Measurements from ENCODE around the gene DPEP1. TPM values are rescaled to one million over a fixed set of nuclear protein-coding genes. Genes with fewer than 3 reads are reported as not detected.
A peak's percentile ranks its signal among the peaks of the same experiment; 100 is the strongest.

DPEP1 gene
- total RNA-seq, 1 donor from 2014 or later: 0.24 TPM

- DNase-seq (ENCODE audit: low spot score): no peak
- TF ChIP-seq EZH2phosphoT487 (IDR thresholded peaks at IDR 0.05): no peak
- H3K9me3 Mint-ChIP-seq: peaks cover 2% of the 10 kb centered on the region
- H3K36me3 Mint-ChIP-seq: no peaks in the 10 kb centered on the region
- no peaks in the 10 kb centered on the region for H3K9me3 ChIP-seq (ENCODE audit: low read depth)
- no peaks in the 10 kb centered on the region for H3K36me3 ChIP-seq
- no peak overlapping the region for H3K4me2 ChIP-seq
- no peak overlapping the region for H3K4me3 ChIP-seq
- H4K20me1 ChIP-seq (ENCODE audit: low read depth): no peaks in the 10 kb centered on the region
- peaks cover 30% of the 10 kb centered on the region for H3K4me1 Mint-ChIP-seq
- H3K27me3 ChIP-seq: no peaks in the 10 kb centered on the region
- H3F3A ChIP-seq (ENCODE audit: low read depth): peaks cover 16% of the 10 kb centered on the region
- peaks cover 9% of the 10 kb centered on the region for H3K4me1 ChIP-seq
- peaks cover 17% of the 10 kb centered on the region for H3K27me3 Mint-ChIP-seq (ENCODE audit: insufficient read depth, low read depth)
- H3K27ac Mint-ChIP-seq: peak overlapping the region; percentile 96
- H3K27ac ChIP-seq: no peak overlapping the region
- no peak overlapping the region for H2AFZ ChIP-seq (replicated peaks)
- no peak overlapping the region for H3K9ac ChIP-seq
- H3K79me2 ChIP-seq (ENCODE audit: low read depth): no peaks in the 10 kb centered on the region
- no peak overlapping the region for H3K4me3 Mint-ChIP-seq
These were observed 3.2 kb downstream of the DPEP1 start for GRCh38 chr16:89616623-89617022.

- Histone ChIP-seq H3K4me1 (peaks cover 9% of the 10 kb centered on the region), H3K79me2 (ENCODE audit: low read depth) (no peaks in the 10 kb centered on the region), H3K4me2 (no peak overlapping the region), H3K27me3 (no peaks in the 10 kb centered on the region), H2AFZ (replicated peaks) (no peak overlapping the region), H3K36me3 (no peaks in the 10 kb centered on the region), H4K20me1 (ENCODE audit: low read depth) (no peaks in the 10 kb centered on the region), H3K9me3 (ENCODE audit: low read depth) (no peaks in the 10 kb centered on the region), H3K4me3 (no peak overlapping the region), H3K9ac (no peak overlapping the region), H3K27ac (no peak overlapping the region), H3F3A (ENCODE audit: low read depth) (peaks cover 16% of the 10 kb centered on the region)
- DNase-seq (ENCODE audit: low spot score): no peak
- Mint-ChIP-seq H3K27me3 (ENCODE audit: insufficient read depth, low read depth) (peaks cover 19% of the 10 kb centered on the region), H3K4me3 (no peak overlapping the region), H3K4me1 (peaks cover 33% of the 10 kb centered on the region), H3K9me3 (peaks cover 2% of the 10 kb centered on the region), H3K36me3 (no peaks in the 10 kb centered on the region), H3K27ac (peak overlapping the region; percentile 90)
- TF ChIP-seq EZH2 (IDR thresholded peaks at IDR 0.05): no peak
- no peak for TF ChIP-seq EZH2phosphoT487 (IDR thresholded peaks at IDR 0.05)
- TF ChIP-seq CTCF (IDR thresholded peaks at IDR 0.05): no peak
These were observed 3.6 kb downstream of the DPEP1 start for GRCh38 chr16:89617036-89617435.

GRCh38 chr16:89618109-89618998 lies 4.9 kb downstream of the DPEP1 start:
- no peaks in the 10 kb centered on the region for H3K79me2 ChIP-seq (ENCODE audit: low read depth)
- Mint-ChIP-seq H3K4me3 (no peak overlapping the region), H3K9me3 (no peaks in the 10 kb centered on the region), H3K27me3 (ENCODE audit: insufficient read depth, low read depth) (peaks cover 14% of the 10 kb centered on the region), H3K27ac (no peak overlapping the region), H3K4me1 (peaks cover 30% of the 10 kb centered on the region), H3K36me3 (no peaks in the 10 kb centered on the region)
- no peak overlapping the region for H3K4me2 ChIP-seq
- peaks cover 8% of the 10 kb centered on the region for H3K27me3 ChIP-seq
- no peak overlapping the region for H2AFZ ChIP-seq (replicated peaks)
- no peaks in the 10 kb centered on the region for H3K9me3 ChIP-seq (ENCODE audit: low read depth)
- no peak overlapping the region for H3K27ac ChIP-seq
- TF ChIP-seq EZH2 (IDR thresholded peaks at IDR 0.05): no peak
- TF ChIP-seq EZH2phosphoT487 (IDR thresholded peaks at IDR 0.05): no peak
- TF ChIP-seq CTCF (IDR thresholded peaks at IDR 0.05): no peak
- H4K20me1 ChIP-seq (ENCODE audit: low read depth): no peaks in the 10 kb centered on the region
- no peak overlapping the region for H3K4me3 ChIP-seq
- H3K9ac ChIP-seq: no peak overlapping the region
- H3K36me3 ChIP-seq: no peaks in the 10 kb centered on the region
- H3F3A ChIP-seq (ENCODE audit: low read depth): peaks cover 18% of the 10 kb centered on the region
- peaks cover 3% of the 10 kb centered on the region for H3K4me1 ChIP-seq
- no peak for DNase-seq (ENCODE audit: low spot score)

GRCh38 chr16:89619840-89620239 lies 6.4 kb downstream of the DPEP1 start:
- H3K9me3 Mint-ChIP-seq: no peaks in the 10 kb centered on the region
- Histone ChIP-seq H2AFZ (replicated peaks) (no peak overlapping the region), H3K79me2 (ENCODE audit: low read depth) (no peaks in the 10 kb centered on the region), H3K27me3 (peaks cover 12% of the 10 kb centered on the region), H3K27ac (no peak overlapping the region), H3K9me3 (ENCODE audit: low read depth) (no peaks in the 10 kb centered on the region), H3K4me3 (no peak overlapping the region), H3K9ac (no peak overlapping the region), H3K4me2 (no peak overlapping the region), H4K20me1 (ENCODE audit: low read depth) (no peaks in the 10 kb centered on the region), H3F3A (ENCODE audit: low read depth) (peaks cover 28% of the 10 kb centered on the region), H3K4me1 (peaks cover 10% of the 10 kb centered on the region), H3K36me3 (no peaks in the 10 kb centered on the region)
- H3K4me3 Mint-ChIP-seq: no peak overlapping the region
- no peaks in the 10 kb centered on the region for H3K36me3 Mint-ChIP-seq
- H3K4me1 Mint-ChIP-seq: peaks cover 39% of the 10 kb centered on the region
- peak overlapping the region; percentile 88 for H3K27ac Mint-ChIP-seq
- peak; percentile 53 for DNase-seq (ENCODE audit: low spot score)
- TF ChIP-seq EZH2phosphoT487 (IDR thresholded peaks at IDR 0.05) (no peak), EZH2 (IDR thresholded peaks at IDR 0.05) (no peak), CTCF (IDR thresholded peaks at IDR 0.05) (no peak)
- peaks cover 12% of the 10 kb centered on the region for H3K27me3 Mint-ChIP-seq (ENCODE audit: insufficient read depth, low read depth)
